Loucy (cell line): ENCODE results near the gene LRRK1.

ENCODE experiments used
- H2AFZ ChIP-seq: fragments of 200-600 bp; sonication (generic); 2 replicates; pipeline ENCODE4 v1.6.0; 2016; ENCODE audit warnings: antibody characterized with exemption, mild to moderate bottlenecking, low read length, moderate library complexity
- H3F3A ChIP-seq: fragments of 200-600 bp; 2 replicates; pipeline ENCODE4 v1.6.0; 2016; ENCODE audit warnings: antibody characterized with exemption, low read depth, mild to moderate bottlenecking
- H3K27me3 ChIP-seq: fragments of 200-600 bp; sonication (generic); 2 replicates; pipeline ENCODE4 v1.6.1; 2014; ENCODE audit warnings: low read length, mild to moderate bottlenecking; ENCODE audit not compliant: insufficient read depth, poor library complexity, severe bottlenecking
- H3K36me3 ChIP-seq: fragments of 200-600 bp; sonication (generic); 2 replicates; pipeline ENCODE4 v1.6.1; 2016; ENCODE audit warnings: low read length; ENCODE audit not compliant: insufficient read depth
- H3K4me1 ChIP-seq: fragments of 200-600 bp; sonication (generic); 2 replicates; pipeline ENCODE4 v1.5.1; 2014; ENCODE audit warnings: low read length, mild to moderate bottlenecking; ENCODE audit not compliant: insufficient read depth, poor library complexity, severe bottlenecking
- H3K4me2 ChIP-seq: fragments of 200-600 bp; sonication (generic); 2 replicates; pipeline ENCODE4 v1.6.0; 2014; ENCODE audit warnings: antibody characterized with exemption, low read length, low read depth, mild to moderate bottlenecking; ENCODE audit not compliant: poor library complexity, severe bottlenecking
- H3K4me3 ChIP-seq: fragments of 200-600 bp; sonication (generic); 2 replicates; pipeline ENCODE4 v1.5.1; 2014; ENCODE audit warnings: low read length, mild to moderate bottlenecking, mixed read lengths; ENCODE audit not compliant: poor library complexity, severe bottlenecking
- H3K79me2 ChIP-seq: fragments of 200-600 bp; sonication (generic); 2 replicates; pipeline ENCODE4 v1.6.1; 2014; ENCODE audit warnings: low read length; ENCODE audit not compliant: insufficient read depth
- H3K9ac ChIP-seq: fragments of 200-600 bp; sonication (generic); 2 replicates; pipeline ENCODE4 v1.6.0; 2014; ENCODE audit warnings: mild to moderate bottlenecking, low read depth, low read length, moderate library complexity; ENCODE audit not compliant: poor library complexity, severe bottlenecking
- H3K9me2 ChIP-seq: fragments of 200-600 bp; sonication (generic); replicated peaks from 2 replicates; pipeline ENCODE4 v1.6.1; 2016; ENCODE audit warnings: low read depth, low read length, mixed read lengths
- H3K9me3 ChIP-seq: fragments of 200-600 bp; sonication (generic); 2 replicates; pipeline ENCODE4 v1.6.1; 2014; ENCODE audit warnings: mild to moderate bottlenecking, antibody characterized with exemption, low read length, low read depth; ENCODE audit not compliant: insufficient read depth
- H4K20me1 ChIP-seq: fragments of 200-600 bp; sonication (generic); 2 replicates; pipeline ENCODE4 v1.6.0; 2014; ENCODE audit warnings: antibody characterized with exemption, low read length, mild to moderate bottlenecking; ENCODE audit not compliant: insufficient read depth, poor library complexity, severe bottlenecking
- CTCF ChIP-seq: fragments of 200-600 bp; sonication (generic); conservative IDR thresholded peaks from 2 replicates; pipeline ENCODE4 v1.5.1; 2014; ENCODE audit warnings: mild to moderate bottlenecking, antibody characterized with exemption, low read length
- EZH2phosphoT487 ChIP-seq: fragments of 200-600 bp; IDR thresholded peaks from 2 replicates; pipeline ENCODE4 v1.6.1; 2018; ENCODE audit warnings: antibody characterized with exemption, mild to moderate bottlenecking, moderate library complexity, borderline replicate concordance

LRRK1 gene

GRCh38 chr15:101081900-101082299, 162.7 kb downstream of the LRRK1 start:
- H4K20me1 ChIP-seq: no peaks in the 10 kb centered on the region
- no peaks in the 10 kb centered on the region for H3K9me3 ChIP-seq
- no peak overlapping the region for H3K4me2 ChIP-seq
- no peaks in the 10 kb centered on the region for H3K79me2 ChIP-seq
- no peaks in the 10 kb centered on the region for H3K27me3 ChIP-seq
- no peak overlapping the region for H3K4me3 ChIP-seq
- TF ChIP-seq EZH2phosphoT487 (no peak), CTCF (no peak)
- no peak overlapping the region for H3K9ac ChIP-seq
- H3K9me2 ChIP-seq: no peaks in the 10 kb centered on the region
- no peaks in the 10 kb centered on the region for H3F3A ChIP-seq
- no peak overlapping the region for H2AFZ ChIP-seq
- no peaks in the 10 kb centered on the region for H3K4me1 ChIP-seq
- H3K36me3 ChIP-seq: no peaks in the 10 kb centered on the region

- H3K4me3 ChIP-seq: no peak overlapping the region
- TF ChIP-seq EZH2phosphoT487: no peak
- TF ChIP-seq CTCF: no peak
- no peaks in the 10 kb centered on the region for H4K20me1 ChIP-seq
- no peaks in the 10 kb centered on the region for H3K9me2 ChIP-seq
- H3F3A ChIP-seq: no peaks in the 10 kb centered on the region
- H3K4me2 ChIP-seq: no peak overlapping the region
- H3K79me2 ChIP-seq: no peaks in the 10 kb centered on the region
- peaks cover 6% of the 10 kb centered on the region for H3K4me1 ChIP-seq
- no peak overlapping the region for H3K9ac ChIP-seq
- H2AFZ ChIP-seq: no peak overlapping the region
- H3K9me3 ChIP-seq: no peaks in the 10 kb centered on the region
- H3K36me3 ChIP-seq: no peaks in the 10 kb centered on the region
- H3K27me3 ChIP-seq: no peaks in the 10 kb centered on the region
Measured at GRCh38 chr15:101083336-101084045, 164.3 kb downstream of the LRRK1 start.

- H3F3A ChIP-seq: no peaks in the 10 kb centered on the region
- no peak overlapping the region for H3K9ac ChIP-seq
- H2AFZ ChIP-seq: no peak overlapping the region
- no peaks in the 10 kb centered on the region for H4K20me1 ChIP-seq
- no peaks in the 10 kb centered on the region for H3K9me3 ChIP-seq
- no peaks in the 10 kb centered on the region for H3K27me3 ChIP-seq
- TF ChIP-seq EZH2phosphoT487: no peak
- no peaks in the 10 kb centered on the region for H3K36me3 ChIP-seq
- H3K4me2 ChIP-seq: no peak overlapping the region
- H3K4me3 ChIP-seq: no peak overlapping the region
- no peaks in the 10 kb centered on the region for H3K9me2 ChIP-seq
- H3K4me1 ChIP-seq: peaks cover 7% of the 10 kb centered on the region
- H3K79me2 ChIP-seq: no peaks in the 10 kb centered on the region
Measured at GRCh38 chr15:101084801-101085200, 165.6 kb downstream of the LRRK1 start.

- no peak for TF ChIP-seq EZH2phosphoT487
- TF ChIP-seq CTCF: no peak
- Histone ChIP-seq H4K20me1 (no peaks in the 10 kb centered on the region), H3K9me2 (no peaks in the 10 kb centered on the region), H2AFZ (no peak overlapping the region), H3K27me3 (no peaks in the 10 kb centered on the region), H3K36me3 (no peaks in the 10 kb centered on the region), H3K4me2 (no peak overlapping the region), H3K4me3 (no peak overlapping the region), H3K79me2 (no peaks in the 10 kb centered on the region), H3F3A (no peaks in the 10 kb centered on the region), H3K9ac (no peak overlapping the region), H3K9me3 (no peaks in the 10 kb centered on the region), H3K4me1 (peaks cover 12% of the 10 kb centered on the region)
Measured at GRCh38 chr15:101085311-101085700, 166.1 kb downstream of the LRRK1 start.
